HEK293 (cell line): ENCODE data around the gene ZNF613.

Source experiments
- HOXA7 ChIP-seq: sonication (generic); formaldehyde crosslinking; IDR thresholded peaks from 2 replicates; pipeline ENCODE4 v1.8.1; 2022; ENCODE audit warnings: missing genetic modification reagents, borderline replicate concordance
- REPIN1 ChIP-seq: fragments of 450-650 bp; formaldehyde crosslinking; IDR thresholded peaks from 2 replicates; pipeline ENCODE4 v1.5.1; 2017; ENCODE audit warnings: missing biosample characterization, missing genetic modification characterization, low read depth
- YY1 ChIP-seq: fragments of 450-650 bp; formaldehyde crosslinking; IDR thresholded peaks from 2 replicates; pipeline ENCODE4 v1.5.1; 2018; ENCODE audit warnings: missing biosample characterization, missing genetic modification characterization
- ZBTB21 ChIP-seq: fragments of 450-650 bp; formaldehyde crosslinking; IDR thresholded peaks from 2 replicates; pipeline ENCODE4 v1.5.1; 2017; ENCODE audit warnings: missing biosample characterization, missing genetic modification characterization
- ZNF521 ChIP-seq: fragments of 450-650 bp; formaldehyde crosslinking; IDR thresholded peaks from 2 replicates; pipeline ENCODE4 v1.5.1; 2017; ENCODE audit warnings: missing biosample characterization, mild to moderate bottlenecking, missing genetic modification characterization
- ZNF561 ChIP-seq: fragments of 450-650 bp; IDR thresholded peaks from 2 replicates; pipeline ENCODE4 v1.5.1; 2018; ENCODE audit warnings: missing biosample characterization, missing genetic modification characterization, borderline replicate concordance
- TF ChIP-seq, protein P1 (sequence below): fragments of 450-650 bp; formaldehyde crosslinking; IDR thresholded peaks from 2 replicates; pipeline ENCODE4 v1.5.1; 2016; ENCODE audit warnings: missing biosample characterization, missing genetic modification characterization
- TF ChIP-seq, protein P2 (sequence below): fragments of 450-650 bp; formaldehyde crosslinking; IDR thresholded peaks from 2 replicates; pipeline ENCODE4 v1.5.1; 2016; ENCODE audit warnings: missing biosample characterization, missing genetic modification characterization
- TF ChIP-seq, protein P3 (sequence below): sonication (generic); formaldehyde crosslinking; IDR thresholded peaks from 2 replicates; pipeline ENCODE4 v1.8.1; 2022; ENCODE audit warnings: mild to moderate bottlenecking, moderate library complexity, missing genetic modification reagents

DNA sequence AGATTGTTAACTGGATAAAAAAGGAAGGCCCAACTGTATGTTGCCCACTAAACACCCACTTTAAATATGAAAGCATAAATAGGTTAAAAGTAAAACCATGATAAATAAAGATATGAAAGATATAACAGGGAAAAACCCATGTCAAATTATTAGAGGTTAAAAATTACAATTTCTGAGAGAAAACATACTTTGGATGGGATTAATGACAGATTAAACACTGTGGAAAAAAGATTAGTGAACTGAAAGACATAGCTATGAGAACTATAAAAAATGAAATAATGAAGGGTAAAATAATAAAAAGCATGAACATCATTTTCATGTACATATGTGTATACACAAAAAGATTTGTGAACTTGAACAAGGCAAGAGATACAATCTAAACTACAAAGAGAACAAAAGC is 37.3 kb upstream of the ZNF613 start:
- TF ChIP-seq, protein P1, sequence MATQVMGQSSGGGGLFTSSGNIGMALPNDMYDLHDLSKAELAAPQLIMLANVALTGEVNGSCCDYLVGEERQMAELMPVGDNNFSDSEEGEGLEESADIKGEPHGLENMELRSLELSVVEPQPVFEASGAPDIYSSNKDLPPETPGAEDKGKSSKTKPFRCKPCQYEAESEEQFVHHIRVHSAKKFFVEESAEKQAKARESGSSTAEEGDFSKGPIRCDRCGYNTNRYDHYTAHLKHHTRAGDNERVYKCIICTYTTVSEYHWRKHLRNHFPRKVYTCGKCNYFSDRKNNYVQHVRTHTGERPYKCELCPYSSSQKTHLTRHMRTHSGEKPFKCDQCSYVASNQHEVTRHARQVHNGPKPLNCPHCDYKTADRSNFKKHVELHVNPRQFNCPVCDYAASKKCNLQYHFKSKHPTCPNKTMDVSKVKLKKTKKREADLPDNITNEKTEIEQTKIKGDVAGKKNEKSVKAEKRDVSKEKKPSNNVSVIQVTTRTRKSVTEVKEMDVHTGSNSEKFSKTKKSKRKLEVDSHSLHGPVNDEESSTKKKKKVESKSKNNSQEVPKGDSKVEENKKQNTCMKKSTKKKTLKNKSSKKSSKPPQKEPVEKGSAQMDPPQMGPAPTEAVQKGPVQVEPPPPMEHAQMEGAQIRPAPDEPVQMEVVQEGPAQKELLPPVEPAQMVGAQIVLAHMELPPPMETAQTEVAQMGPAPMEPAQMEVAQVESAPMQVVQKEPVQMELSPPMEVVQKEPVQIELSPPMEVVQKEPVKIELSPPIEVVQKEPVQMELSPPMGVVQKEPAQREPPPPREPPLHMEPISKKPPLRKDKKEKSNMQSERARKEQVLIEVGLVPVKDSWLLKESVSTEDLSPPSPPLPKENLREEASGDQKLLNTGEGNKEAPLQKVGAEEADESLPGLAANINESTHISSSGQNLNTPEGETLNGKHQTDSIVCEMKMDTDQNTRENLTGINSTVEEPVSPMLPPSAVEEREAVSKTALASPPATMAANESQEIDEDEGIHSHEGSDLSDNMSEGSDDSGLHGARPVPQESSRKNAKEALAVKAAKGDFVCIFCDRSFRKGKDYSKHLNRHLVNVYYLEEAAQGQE (tag by site-specific recombination): no peak
- no peak for TF ChIP-seq HOXA7 (CRISPR knock-in tag)
- TF ChIP-seq, protein P2, sequence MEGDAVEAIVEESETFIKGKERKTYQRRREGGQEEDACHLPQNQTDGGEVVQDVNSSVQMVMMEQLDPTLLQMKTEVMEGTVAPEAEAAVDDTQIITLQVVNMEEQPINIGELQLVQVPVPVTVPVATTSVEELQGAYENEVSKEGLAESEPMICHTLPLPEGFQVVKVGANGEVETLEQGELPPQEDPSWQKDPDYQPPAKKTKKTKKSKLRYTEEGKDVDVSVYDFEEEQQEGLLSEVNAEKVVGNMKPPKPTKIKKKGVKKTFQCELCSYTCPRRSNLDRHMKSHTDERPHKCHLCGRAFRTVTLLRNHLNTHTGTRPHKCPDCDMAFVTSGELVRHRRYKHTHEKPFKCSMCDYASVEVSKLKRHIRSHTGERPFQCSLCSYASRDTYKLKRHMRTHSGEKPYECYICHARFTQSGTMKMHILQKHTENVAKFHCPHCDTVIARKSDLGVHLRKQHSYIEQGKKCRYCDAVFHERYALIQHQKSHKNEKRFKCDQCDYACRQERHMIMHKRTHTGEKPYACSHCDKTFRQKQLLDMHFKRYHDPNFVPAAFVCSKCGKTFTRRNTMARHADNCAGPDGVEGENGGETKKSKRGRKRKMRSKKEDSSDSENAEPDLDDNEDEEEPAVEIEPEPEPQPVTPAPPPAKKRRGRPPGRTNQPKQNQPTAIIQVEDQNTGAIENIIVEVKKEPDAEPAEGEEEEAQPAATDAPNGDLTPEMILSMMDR: no peak
- no peak for TF ChIP-seq REPIN1 (tag by site-specific recombination)
- TF ChIP-seq, protein P3, sequence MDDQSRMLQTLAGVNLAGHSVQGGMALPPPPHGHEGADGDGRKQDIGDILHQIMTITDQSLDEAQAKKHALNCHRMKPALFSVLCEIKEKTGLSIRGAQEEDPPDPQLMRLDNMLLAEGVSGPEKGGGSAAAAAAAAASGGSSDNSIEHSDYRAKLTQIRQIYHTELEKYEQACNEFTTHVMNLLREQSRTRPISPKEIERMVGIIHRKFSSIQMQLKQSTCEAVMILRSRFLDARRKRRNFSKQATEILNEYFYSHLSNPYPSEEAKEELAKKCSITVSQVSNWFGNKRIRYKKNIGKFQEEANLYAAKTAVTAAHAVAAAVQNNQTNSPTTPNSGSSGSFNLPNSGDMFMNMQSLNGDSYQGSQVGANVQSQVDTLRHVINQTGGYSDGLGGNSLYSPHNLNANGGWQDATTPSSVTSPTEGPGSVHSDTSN (CRISPR knock-in tag): no peak
- no peak for TF ChIP-seq ZNF521 (tag by site-specific recombination)
- TF ChIP-seq YY1 (tag by site-specific recombination): no peak
- TF ChIP-seq ZBTB21 (tag by site-specific recombination): no peak
- no peak for TF ChIP-seq ZNF561
